Neural crest cell (in vitro differentiated cells): ENCODE data around the gene TFDP3. TPM values are rescaled to one million over a fixed set of nuclear protein-coding genes. Genes with fewer than 3 reads are reported as not detected.

Source experiments
- DNase-seq: peaks from one replicate; pipeline ENCODE4 v3.0.0; 2021; ENCODE audit warnings: low read depth, mixed read lengths, low spot score
- H3K27ac Mint-ChIP-seq: one replicate; pipeline ENCODE4 v1.8.0; 2021; ENCODE audit warnings: mild to moderate bottlenecking, mixed read lengths; ENCODE audit not compliant: unreplicated experiment
- H3K27me3 Mint-ChIP-seq: 2 replicates; pipeline ENCODE4 v1.8.0; 2021; ENCODE audit warnings: low read depth, mild to moderate bottlenecking, mixed read lengths
- H3K36me3 Mint-ChIP-seq: 2 replicates; pipeline ENCODE4 v1.8.0; 2021; ENCODE audit warnings: low read depth, mild to moderate bottlenecking, mixed read lengths
- H3K4me1 Mint-ChIP-seq: 2 replicates; pipeline ENCODE4 v1.8.0; 2021; ENCODE audit warnings: mixed read lengths
- H3K4me3 Mint-ChIP-seq: one replicate; pipeline ENCODE4 v1.8.0; 2021; ENCODE audit warnings: mild to moderate bottlenecking, mixed read lengths
- H3K9me3 Mint-ChIP-seq: 2 replicates; pipeline ENCODE4 v1.8.0; 2021; ENCODE audit warnings: mixed read lengths
- CTCF ChIP-seq: fragments of 200-600 bp; sonication (generic); conservative IDR thresholded peaks from 2 replicates; pipeline ENCODE4 v1.5.0; 2021; ENCODE audit warnings: antibody characterized with exemption, mild to moderate bottlenecking
- total RNA-seq: library from RNA; stranded (reverse); gene quantifications from 2 replicates; pipeline ENCODE4 v1.2.1, GENCODE V29; 2021

Gene TFDP3
- total RNA-seq, 1 donor from 2014 or later: not detected

- H3K9me3 Mint-ChIP-seq: no peaks in the 10 kb centered on the region
- no peak overlapping the region for H3K4me3 Mint-ChIP-seq
- no peak for DNase-seq
- no peaks in the 10 kb centered on the region for H3K36me3 Mint-ChIP-seq
- H3K27ac Mint-ChIP-seq: no peak overlapping the region
- H3K27me3 Mint-ChIP-seq: no peaks in the 10 kb centered on the region
- no peak for TF ChIP-seq CTCF
- peaks cover 19% of the 10 kb centered on the region for H3K4me1 Mint-ChIP-seq
Measured at GRCh38 chrX:133185938-133186337, 32.2 kb downstream of the TFDP3 start.

- TF ChIP-seq CTCF: no peak
- DNase-seq: no peak
- H3K9me3 Mint-ChIP-seq: peaks cover 4% of the 10 kb centered on the region
- H3K27me3 Mint-ChIP-seq: no peaks in the 10 kb centered on the region
- no peak overlapping the region for H3K4me3 Mint-ChIP-seq
- no peak overlapping the region for H3K27ac Mint-ChIP-seq
- H3K4me1 Mint-ChIP-seq: peaks cover 17% of the 10 kb centered on the region
- no peaks in the 10 kb centered on the region for H3K36me3 Mint-ChIP-seq
Measured at GRCh38 chrX:133185119-133185518, 33.0 kb downstream of the TFDP3 start.

DNA sequence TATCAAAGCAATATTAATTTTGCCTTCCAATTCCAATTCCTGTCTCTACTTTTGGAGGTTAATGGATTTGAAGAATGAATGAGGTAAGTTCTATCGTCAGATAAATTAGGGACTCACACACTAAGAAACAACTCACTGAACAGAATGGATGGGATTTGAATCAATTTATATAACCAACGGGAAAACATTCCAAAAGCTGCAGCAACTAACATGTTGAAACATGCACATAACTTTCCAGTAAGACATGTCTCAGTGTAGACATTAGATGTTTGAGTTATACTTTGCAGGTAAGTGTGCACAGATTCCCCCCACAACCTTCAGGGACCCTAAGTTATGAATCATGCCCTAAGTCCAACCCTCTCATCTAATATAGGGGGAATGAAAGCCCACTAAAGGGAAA lies 34.3 kb downstream of the TFDP3 start:
- no peak for TF ChIP-seq CTCF
- Mint-ChIP-seq H3K9me3 (peaks cover 4% of the 10 kb centered on the region), H3K4me3 (no peak overlapping the region), H3K27me3 (no peaks in the 10 kb centered on the region), H3K36me3 (no peaks in the 10 kb centered on the region), H3K4me1 (peaks cover 15% of the 10 kb centered on the region), H3K27ac (no peak overlapping the region)
- DNase-seq: no peak

DNA sequence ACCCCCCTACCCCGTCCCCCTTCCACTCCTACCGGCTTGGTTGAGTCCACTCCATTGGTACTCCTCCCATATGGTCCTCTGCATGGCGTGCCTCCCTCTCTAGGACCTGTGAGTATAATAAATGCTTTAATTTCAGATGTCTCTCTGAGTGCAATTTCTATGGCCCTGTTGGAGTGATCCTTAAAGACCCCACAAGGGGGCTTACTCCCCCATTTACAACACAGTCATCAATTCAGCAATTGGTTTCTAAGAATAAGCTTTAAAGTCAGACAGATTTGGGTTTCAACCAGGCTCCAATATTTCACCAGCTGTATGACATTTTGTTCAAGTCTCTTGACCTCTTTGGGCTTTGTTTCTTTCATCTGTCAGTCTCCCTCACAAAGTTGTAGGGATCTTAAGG lies 38.7 kb downstream of the TFDP3 start:
- no peak overlapping the region for H3K27ac Mint-ChIP-seq
- TF ChIP-seq CTCF: no peak
- no peak overlapping the region for H3K4me3 Mint-ChIP-seq
- H3K27me3 Mint-ChIP-seq: no peaks in the 10 kb centered on the region
- peaks cover 4% of the 10 kb centered on the region for H3K9me3 Mint-ChIP-seq
- peaks cover 18% of the 10 kb centered on the region for H3K4me1 Mint-ChIP-seq
- H3K36me3 Mint-ChIP-seq: no peaks in the 10 kb centered on the region
- no peak for DNase-seq

- Mint-ChIP-seq H3K27ac (no peak overlapping the region), H3K9me3 (peaks cover 4% of the 10 kb centered on the region), H3K27me3 (no peaks in the 10 kb centered on the region), H3K36me3 (no peaks in the 10 kb centered on the region), H3K4me1 (peaks cover 25% of the 10 kb centered on the region), H3K4me3 (no peak overlapping the region)
- TF ChIP-seq CTCF: no peak
- DNase-seq: no peak
Measured at GRCh38 chrX:133177202-133177601, 41.0 kb downstream of the TFDP3 start.

DNA sequence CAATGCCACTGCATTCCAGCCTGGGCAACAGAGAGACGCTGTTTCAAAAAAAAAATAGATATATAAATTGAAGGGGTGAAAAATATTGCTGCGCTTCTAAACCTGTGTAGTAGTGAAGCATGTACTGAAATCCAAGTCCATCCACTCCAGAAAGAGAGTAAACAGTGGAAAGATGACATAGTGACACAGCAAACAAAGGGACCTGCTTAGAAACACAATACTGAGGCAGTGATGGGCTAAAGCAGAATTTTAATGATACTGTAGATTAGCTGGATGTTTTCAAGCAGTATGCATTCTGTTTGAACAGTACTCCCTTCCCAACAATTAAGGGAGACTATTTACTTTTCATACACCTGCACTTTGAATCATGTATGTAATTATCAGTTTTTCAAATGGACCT lies 42.5 kb downstream of the TFDP3 start:
- H3K9me3 Mint-ChIP-seq: peaks cover 4% of the 10 kb centered on the region
- no peaks in the 10 kb centered on the region for H3K36me3 Mint-ChIP-seq
- H3K4me1 Mint-ChIP-seq: peaks cover 28% of the 10 kb centered on the region
- H3K4me3 Mint-ChIP-seq: no peak overlapping the region
- H3K27ac Mint-ChIP-seq: no peak overlapping the region
- DNase-seq: no peak
- no peak for TF ChIP-seq CTCF
- H3K27me3 Mint-ChIP-seq: no peaks in the 10 kb centered on the region
